GM12892 (cell line): ENCODE data around the gene TBC1D5.

Source experiments
- POLR2A ChIP-seq: IDR thresholded peaks from 2 replicates; pipeline ENCODE4 v1.6.1; 2011; ENCODE audit warnings: low read depth, low read length, control low read depth
- POLR2AphosphoS5 ChIP-seq: IDR thresholded peaks from 2 replicates; pipeline ENCODE4 v1.6.1; 2011; ENCODE audit warnings: low read depth, low read length, control low read depth
- TAF1 ChIP-seq: IDR thresholded peaks from 2 replicates; pipeline ENCODE4 v1.6.1; 2011; ENCODE audit warnings: low read depth, mild to moderate bottlenecking, control low read depth, low read length, borderline replicate concordance

- no peak for TF ChIP-seq TAF1
- no peak for TF ChIP-seq POLR2A
- no peak for TF ChIP-seq POLR2AphosphoS5
These were observed 551.9 kb downstream of the TBC1D5 start for GRCh38 chr3:17190353-17191078.
